Duodenal mucosa (tissue), 2 donors: Measurements from ENCODE around the gene STAB1.

Source experiments
- H3K27ac ChIP-seq: one replicate; pipeline ENCODE4 v1.7.0; 2013; ENCODE audit warnings: low read depth, low read length
- H3K27me3 ChIP-seq, 2 donors: one replicate each; pipeline ENCODE4 v1.7.0; 2013; ENCODE audit warnings: low read length in 2 of 2, control low read depth in 1 of 2; ENCODE audit not compliant: insufficient read depth in 2 of 2, control insufficient read depth in 1 of 2
- H3K36me3 ChIP-seq, 2 donors: one replicate each; pipeline ENCODE4 v1.7.0; 2013; ENCODE audit warnings: low read length in 2 of 2, control low read depth in 1 of 2; ENCODE audit not compliant: insufficient read depth in 2 of 2, control insufficient read depth in 1 of 2
- H3K4me1 ChIP-seq, 2 donors: one replicate each; pipeline ENCODE4 v1.7.0; 2013; ENCODE audit warnings: low read length in 2 of 2, control low read depth in 1 of 2; ENCODE audit not compliant: insufficient read depth in 2 of 2, control insufficient read depth in 1 of 2
- H3K4me3 ChIP-seq, 2 donors: one replicate each; pipeline ENCODE4 v1.7.0; 2013; ENCODE audit warnings: low read length in 2 of 2, low read depth in 1 of 2
- H3K9ac ChIP-seq, 2 donors: one replicate each; pipeline ENCODE4 v1.7.0; 2013; ENCODE audit warnings: low read length in 2 of 2, low read depth in 1 of 2
- H3K9me3 ChIP-seq, 2 donors: one replicate each; pipeline ENCODE4 v1.7.0; 2013; ENCODE audit warnings: low read length in 2 of 2, control low read depth in 1 of 2; ENCODE audit not compliant: control insufficient read depth in 1 of 2

STAB1 gene

GRCh38 chr3:52506266-52506966, 11.3 kb downstream of the STAB1 start:
- no peaks in the 10 kb centered on the region for H3K27me3 ChIP-seq
- no peak overlapping the region for H3K27ac ChIP-seq
- no peaks in the 10 kb centered on the region for H3K9me3 ChIP-seq
- H3K4me1 ChIP-seq = peaks cover 0 to 4% of the 10 kb centered on the region in 2 donors
- H3K4me3 ChIP-seq = no peak overlapping the region
- H3K36me3 ChIP-seq = no peaks in the 10 kb centered on the region
- H3K9ac ChIP-seq = no peak overlapping the region

DNA sequence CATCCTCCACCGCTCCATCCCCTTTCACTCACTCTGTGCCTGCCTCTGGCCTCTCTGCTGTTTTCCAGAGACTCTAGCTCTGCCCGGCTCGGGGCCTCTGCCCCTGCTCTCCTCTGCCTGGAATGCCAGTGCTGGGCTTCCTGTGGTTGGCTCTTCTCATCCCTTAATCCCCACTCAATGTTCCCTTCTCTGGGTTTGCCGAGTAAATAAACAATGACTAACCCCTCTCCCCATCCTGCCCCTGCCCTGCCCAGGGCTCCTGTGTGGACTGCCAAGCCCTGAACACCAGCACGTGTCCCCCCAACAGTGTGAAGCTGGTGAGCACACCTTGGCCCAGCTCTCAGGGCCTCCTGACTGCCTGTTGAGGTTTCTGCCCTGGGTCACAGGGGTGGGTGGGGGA, 12.2 kb downstream of the STAB1 start:
- Histone ChIP-seq H3K36me3 (no peaks in the 10 kb centered on the region), H3K4me3 (no peak overlapping the region), H3K4me1 (peaks cover 0 to 4% of the 10 kb centered on the region in 2 donors), H3K27me3 (no peaks in the 10 kb centered on the region), H3K9me3 (no peaks in the 10 kb centered on the region), H3K27ac (no peak overlapping the region), H3K9ac (no peak overlapping the region)

DNA sequence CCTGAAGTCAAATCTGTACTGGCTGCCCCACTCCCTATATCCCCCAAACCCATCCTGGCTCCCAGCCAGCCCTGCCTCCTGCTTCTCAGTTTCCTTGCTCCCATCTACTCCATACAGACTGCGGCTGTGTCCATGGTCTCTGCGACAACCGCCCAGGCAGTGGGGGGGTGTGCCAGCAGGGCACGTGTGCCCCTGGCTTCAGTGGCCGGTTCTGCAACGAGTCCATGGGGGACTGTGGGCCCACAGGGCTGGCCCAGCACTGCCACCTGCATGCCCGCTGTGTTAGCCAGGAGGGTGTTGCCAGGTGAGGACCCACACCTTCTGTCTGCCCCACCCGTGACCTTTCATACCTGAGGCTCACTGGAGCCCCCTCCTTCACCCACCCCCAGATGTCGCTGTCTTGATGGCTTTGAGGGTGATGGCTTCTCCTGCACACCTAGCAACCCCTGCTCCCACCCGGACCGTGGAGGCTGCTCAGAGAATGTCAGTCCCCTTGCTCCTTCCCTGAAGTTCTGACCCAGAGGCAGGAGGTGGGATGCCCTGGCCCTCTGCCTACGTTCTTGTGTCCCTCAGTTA, 14.7 kb downstream of the STAB1 start:
- no peaks in the 10 kb centered on the region for H3K27me3 ChIP-seq
- peaks cover 0 to 4% of the 10 kb centered on the region in 2 donors for H3K4me1 ChIP-seq
- H3K27ac ChIP-seq = no peak overlapping the region
- no peak overlapping the region for H3K9ac ChIP-seq
- H3K9me3 ChIP-seq = no peaks in the 10 kb centered on the region
- no peak overlapping the region for H3K4me3 ChIP-seq
- peaks cover 0 to 5% of the 10 kb centered on the region in 2 donors for H3K36me3 ChIP-seq

DNA sequence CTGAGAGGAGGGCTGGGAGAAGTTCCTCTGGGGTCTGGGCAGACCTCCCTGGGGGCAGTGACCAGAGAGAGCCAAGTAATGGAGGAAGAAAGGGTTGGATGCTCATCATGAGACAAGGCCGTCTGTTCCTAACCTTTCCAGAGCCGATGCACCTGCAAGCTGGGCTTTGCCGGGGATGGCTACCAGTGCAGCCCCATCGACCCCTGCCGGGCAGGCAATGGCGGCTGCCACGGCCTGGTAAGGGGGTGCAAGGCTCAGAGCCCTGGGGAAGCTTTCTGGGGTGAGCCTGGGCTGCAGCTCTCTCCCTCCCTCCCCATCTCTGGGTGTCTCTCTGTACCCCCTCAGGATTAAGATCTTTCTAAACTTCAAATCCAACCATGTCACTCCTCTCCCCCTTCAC, 16.4 kb downstream of the STAB1 start:
- H3K36me3 ChIP-seq = peaks cover 0 to 5% of the 10 kb centered on the region in 2 donors
- peaks cover 0 to 4% of the 10 kb centered on the region in 2 donors for H3K4me1 ChIP-seq
- no peak overlapping the region for H3K4me3 ChIP-seq
- H3K9ac ChIP-seq = no peak overlapping the region
- H3K27me3 ChIP-seq = no peaks in the 10 kb centered on the region
- no peaks in the 10 kb centered on the region for H3K9me3 ChIP-seq
- H3K27ac ChIP-seq = no peak overlapping the region

DNA sequence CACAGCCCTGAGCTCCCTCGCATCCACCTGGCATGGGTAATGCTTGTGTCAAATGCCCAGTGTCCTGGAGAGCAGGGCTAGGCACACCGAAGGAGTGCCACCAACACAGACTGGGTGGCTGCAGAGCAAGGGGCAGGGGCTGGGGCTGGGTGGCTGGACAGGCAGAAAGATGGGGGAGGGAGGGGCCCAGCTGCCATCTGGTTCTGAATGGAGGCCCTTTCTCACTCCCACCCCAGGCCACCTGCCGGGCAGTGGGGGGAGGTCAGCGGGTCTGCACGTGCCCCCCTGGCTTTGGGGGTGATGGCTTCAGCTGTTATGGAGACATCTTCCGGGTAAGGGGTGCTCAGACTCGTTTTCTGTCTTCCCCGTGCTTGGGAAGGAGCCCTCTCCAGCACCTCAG, 17.0 kb downstream of the STAB1 start:
- H3K9me3 ChIP-seq = no peaks in the 10 kb centered on the region
- H3K9ac ChIP-seq = no peak overlapping the region
- H3K4me1 ChIP-seq = peaks cover 0 to 4% of the 10 kb centered on the region in 2 donors
- peaks cover 0 to 5% of the 10 kb centered on the region in 2 donors for H3K36me3 ChIP-seq
- H3K27me3 ChIP-seq = no peaks in the 10 kb centered on the region
- H3K27ac ChIP-seq = no peak overlapping the region
- H3K4me3 ChIP-seq = no peak overlapping the region

GRCh38 chr3:52512727-52513126, 17.6 kb downstream of the STAB1 start:
- Histone ChIP-seq H3K36me3 (peaks cover 0 to 5% of the 10 kb centered on the region in 2 donors), H3K27ac (no peak overlapping the region), H3K4me1 (peaks cover 0 to 4% of the 10 kb centered on the region in 2 donors), H3K9ac (no peak overlapping the region), H3K4me3 (no peak overlapping the region), H3K27me3 (no peaks in the 10 kb centered on the region), H3K9me3 (no peaks in the 10 kb centered on the region)

DNA sequence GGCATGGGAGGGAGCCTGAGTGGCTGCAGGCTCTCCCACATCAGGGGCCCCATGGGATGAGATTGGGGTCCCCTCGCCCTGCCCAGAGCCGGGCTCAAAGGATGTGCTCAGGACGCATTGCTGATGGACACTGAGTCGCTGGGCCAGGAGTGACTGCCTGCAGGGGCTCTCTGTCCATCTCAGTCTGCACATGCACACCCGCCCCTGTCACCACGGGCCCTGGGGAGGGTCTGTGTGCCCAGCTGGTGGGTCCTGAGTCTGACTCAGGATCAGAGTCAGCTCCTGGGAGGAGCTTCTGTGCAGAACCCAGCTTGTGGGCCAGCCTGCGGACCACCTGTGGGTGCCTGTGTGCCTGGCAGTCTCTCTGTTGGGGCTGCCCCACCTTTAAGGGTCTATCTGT, 18.1 kb downstream of the STAB1 start:
- no peaks in the 10 kb centered on the region for H3K27me3 ChIP-seq
- no peak overlapping the region for H3K9ac ChIP-seq
- H3K27ac ChIP-seq = no peak overlapping the region
- peaks cover 2 to 8% of the 10 kb centered on the region in 2 donors for H3K4me1 ChIP-seq
- no peaks in the 10 kb centered on the region for H3K9me3 ChIP-seq
- peaks cover 0 to 5% of the 10 kb centered on the region in 2 donors for H3K36me3 ChIP-seq
- H3K4me3 ChIP-seq = no peak overlapping the region

- peaks cover 5 to 10% of the 10 kb centered on the region in 2 donors for H3K4me1 ChIP-seq
- H3K9ac ChIP-seq = no peak overlapping the region
- peaks cover 0 to 5% of the 10 kb centered on the region in 2 donors for H3K36me3 ChIP-seq
- no peaks in the 10 kb centered on the region for H3K9me3 ChIP-seq
- no peak overlapping the region for H3K27ac ChIP-seq
- H3K27me3 ChIP-seq = no peaks in the 10 kb centered on the region
- no peak overlapping the region for H3K4me3 ChIP-seq
Measured at GRCh38 chr3:52514576-52514975, 19.4 kb downstream of the STAB1 start.

DNA sequence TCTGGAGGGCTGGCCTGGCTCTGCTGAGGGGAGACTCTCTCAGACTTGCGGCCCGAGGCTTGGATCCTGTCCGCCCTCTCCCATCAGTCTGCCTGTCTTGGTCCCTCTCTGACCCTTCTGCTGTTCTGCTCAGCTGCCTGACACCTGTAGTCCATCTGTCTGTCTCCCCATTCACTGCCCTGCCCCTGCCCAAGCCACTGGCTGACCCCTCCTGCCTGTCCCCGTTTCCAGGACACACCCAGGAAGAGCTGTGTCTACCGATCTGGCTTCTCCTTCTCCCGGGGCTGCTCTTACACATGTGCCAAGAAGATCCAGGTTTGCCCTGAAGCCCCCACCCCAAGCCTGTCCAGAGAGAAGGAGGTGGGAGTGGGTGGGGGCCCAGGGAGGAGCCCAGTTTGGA, 20.1 kb downstream of the STAB1 start:
- H3K4me3 ChIP-seq = no peak overlapping the region
- no peaks in the 10 kb centered on the region for H3K27me3 ChIP-seq
- H3K9me3 ChIP-seq = no peaks in the 10 kb centered on the region

DNA sequence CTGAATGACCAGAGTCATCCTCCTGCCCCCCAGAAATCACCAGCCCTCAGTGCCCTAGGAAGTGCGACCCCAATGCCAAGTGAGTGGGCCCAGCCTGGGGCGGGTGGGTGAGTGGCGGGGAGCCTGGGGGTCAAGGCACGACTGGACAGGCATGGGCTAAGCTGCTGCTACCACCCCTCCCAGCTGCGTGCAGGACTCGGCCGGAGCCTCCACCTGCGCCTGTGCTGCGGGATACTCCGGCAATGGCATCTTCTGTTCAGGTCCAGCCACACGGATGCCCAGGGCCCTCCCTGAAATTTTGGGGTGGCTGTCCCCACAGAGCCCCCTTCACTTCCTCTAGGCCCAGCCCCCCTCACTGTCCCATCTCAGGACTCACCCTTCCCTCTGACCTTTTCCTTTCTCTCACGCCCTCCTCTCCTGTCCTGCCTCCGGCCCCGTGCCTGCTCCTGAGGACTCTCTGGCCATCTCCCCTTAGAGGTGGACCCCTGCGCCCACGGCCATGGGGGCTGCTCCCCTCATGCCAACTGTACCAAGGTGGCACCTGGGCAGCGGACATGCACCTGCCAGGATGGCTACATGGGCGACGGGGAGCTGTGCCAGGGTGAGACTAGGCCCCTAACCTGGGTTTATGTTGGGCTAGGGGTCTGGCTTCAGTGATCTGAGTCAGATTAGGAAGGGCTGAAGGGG, 21.5 kb downstream of the STAB1 start:
- H3K27me3 ChIP-seq = no peaks in the 10 kb centered on the region
- H3K4me1 ChIP-seq = peaks cover 5 to 8% of the 10 kb centered on the region in 2 donors
- H3K4me3 ChIP-seq = no peak overlapping the region
- no peak overlapping the region for H3K27ac ChIP-seq
- H3K9me3 ChIP-seq = no peaks in the 10 kb centered on the region
- H3K9ac ChIP-seq = no peak overlapping the region
- H3K36me3 ChIP-seq = peaks cover 0 to 5% of the 10 kb centered on the region in 2 donors

More for the DNA sequence above, 20.1 kb downstream of the STAB1 start:
- Histone ChIP-seq H3K9ac (no peak overlapping the region), H3K4me1 (peaks cover 5 to 8% of the 10 kb centered on the region in 2 donors), H3K27ac (no peak overlapping the region), H3K36me3 (peaks cover 0 to 5% of the 10 kb centered on the region in 2 donors)
